Kidney epithelial cell (primary cell): Measurements from ENCODE around the gene BMPR1A. TPM values are rescaled to one million over a fixed set of nuclear protein-coding genes. Genes with fewer than 3 reads are reported as not detected.

Source experiments
- DNase-seq: peaks from one replicate; pipeline ENCODE4 v3.0.0-alpha.2; 2010; ENCODE audit warnings: low read depth
- H3K27me3 ChIP-seq: 2 replicates; pipeline ENCODE4 v1.6.0; 2011; ENCODE audit warnings: low read length; ENCODE audit not compliant: control insufficient read depth, insufficient read depth
- H3K36me3 ChIP-seq: 2 replicates; pipeline ENCODE4 v1.5.1; 2011; ENCODE audit warnings: low read length; ENCODE audit not compliant: control insufficient read depth, insufficient read depth
- H3K4me3 ChIP-seq: 2 replicates; pipeline ENCODE4 v1.5.1; 2011; ENCODE audit warnings: low read depth, mild to moderate bottlenecking, control low read depth, low read length
- total RNA-seq: library from RNA; depleted of rRNA; stranded (reverse); fragments of >200 nt; gene quantifications from 2 replicates; pipeline ENCODE4 v1.2.3, GENCODE V29; 2015
- TF ChIP-seq, protein P1 (sequence below): IDR thresholded peaks from 2 replicates; pipeline ENCODE4 v1.5.1; 2011; ENCODE audit warnings: mild to moderate bottlenecking, moderate library complexity, low read length, control low read depth, inconsistent platforms; ENCODE audit not compliant: insufficient read depth, poor library complexity, severe bottlenecking

The BMPR1A gene
- total RNA-seq, 1 donor from 2014 or later = 38.1 TPM

DNA sequence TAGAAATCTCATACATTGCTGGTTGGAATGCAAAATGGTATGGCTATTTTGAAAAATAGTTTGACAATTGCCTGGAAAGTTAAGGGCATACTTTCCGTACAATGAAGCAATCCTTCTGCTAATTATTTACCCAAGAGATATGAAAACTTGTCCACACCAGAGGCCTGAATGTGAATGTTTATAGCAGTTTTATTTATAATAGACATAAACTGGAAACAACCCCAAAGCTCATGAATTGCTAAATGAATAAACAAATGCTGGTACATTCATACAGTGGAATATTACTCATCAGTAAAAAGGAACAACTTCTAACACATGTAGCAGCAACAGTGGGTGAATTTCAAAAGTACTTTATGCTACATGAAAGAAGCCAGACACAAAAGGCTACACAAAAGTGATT lies 158.3 kb downstream of the BMPR1A start:
- Histone ChIP-seq H3K36me3 (no peaks in the 10 kb centered on the region), H3K27me3 (no peaks in the 10 kb centered on the region), H3K4me3 (no peak overlapping the region)
- TF ChIP-seq, protein P1, sequence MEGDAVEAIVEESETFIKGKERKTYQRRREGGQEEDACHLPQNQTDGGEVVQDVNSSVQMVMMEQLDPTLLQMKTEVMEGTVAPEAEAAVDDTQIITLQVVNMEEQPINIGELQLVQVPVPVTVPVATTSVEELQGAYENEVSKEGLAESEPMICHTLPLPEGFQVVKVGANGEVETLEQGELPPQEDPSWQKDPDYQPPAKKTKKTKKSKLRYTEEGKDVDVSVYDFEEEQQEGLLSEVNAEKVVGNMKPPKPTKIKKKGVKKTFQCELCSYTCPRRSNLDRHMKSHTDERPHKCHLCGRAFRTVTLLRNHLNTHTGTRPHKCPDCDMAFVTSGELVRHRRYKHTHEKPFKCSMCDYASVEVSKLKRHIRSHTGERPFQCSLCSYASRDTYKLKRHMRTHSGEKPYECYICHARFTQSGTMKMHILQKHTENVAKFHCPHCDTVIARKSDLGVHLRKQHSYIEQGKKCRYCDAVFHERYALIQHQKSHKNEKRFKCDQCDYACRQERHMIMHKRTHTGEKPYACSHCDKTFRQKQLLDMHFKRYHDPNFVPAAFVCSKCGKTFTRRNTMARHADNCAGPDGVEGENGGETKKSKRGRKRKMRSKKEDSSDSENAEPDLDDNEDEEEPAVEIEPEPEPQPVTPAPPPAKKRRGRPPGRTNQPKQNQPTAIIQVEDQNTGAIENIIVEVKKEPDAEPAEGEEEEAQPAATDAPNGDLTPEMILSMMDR = no peak
- DNase-seq = no peak

DNA sequence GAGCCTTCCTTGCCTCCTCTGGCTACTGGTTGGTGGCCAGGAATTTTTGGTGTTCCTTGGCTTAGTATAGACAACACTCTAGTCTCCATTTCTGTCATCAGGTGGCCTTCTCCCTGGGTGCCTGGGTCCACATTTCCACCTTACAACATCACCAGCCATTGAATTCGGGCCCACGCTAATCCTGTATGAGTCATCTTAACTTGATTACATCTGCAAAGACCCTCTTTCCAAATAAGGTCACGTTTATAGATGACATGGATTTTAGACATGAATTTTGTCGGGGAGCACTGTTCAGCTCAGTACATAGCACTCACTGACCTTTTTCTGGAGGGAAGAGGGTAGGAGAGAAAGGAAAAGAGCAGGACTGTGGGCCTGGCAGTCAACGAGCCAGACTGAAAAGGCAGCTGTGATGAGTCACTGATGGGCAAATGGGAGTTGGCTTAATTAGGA lies 161.6 kb downstream of the BMPR1A start:
- DNase-seq = no peak

GRCh38 chr10:86922553-86922961 lies 166.1 kb downstream of the BMPR1A start:
- no peak for DNase-seq

More for the DNA sequence above, 161.6 kb downstream of the BMPR1A start:
- Histone ChIP-seq H3K27me3 (no peaks in the 10 kb centered on the region), H3K36me3 (no peaks in the 10 kb centered on the region), H3K4me3 (no peak overlapping the region)
- TF ChIP-seq, protein P1 = no peak

GRCh38 chr10:86929468-86930380 lies 173.3 kb downstream of the BMPR1A start:
- Histone ChIP-seq H3K36me3 (no peaks in the 10 kb centered on the region), H3K27me3 (no peaks in the 10 kb centered on the region), H3K4me3 (no peak overlapping the region)
- no peak for DNase-seq
- TF ChIP-seq, protein P1 = no peak

More at GRCh38 chr10:86922553-86922961, 166.1 kb downstream of the BMPR1A start:
- TF ChIP-seq, protein P1 = no peak
- Histone ChIP-seq H3K36me3 (no peaks in the 10 kb centered on the region), H3K27me3 (no peaks in the 10 kb centered on the region), H3K4me3 (no peak overlapping the region)

DNA sequence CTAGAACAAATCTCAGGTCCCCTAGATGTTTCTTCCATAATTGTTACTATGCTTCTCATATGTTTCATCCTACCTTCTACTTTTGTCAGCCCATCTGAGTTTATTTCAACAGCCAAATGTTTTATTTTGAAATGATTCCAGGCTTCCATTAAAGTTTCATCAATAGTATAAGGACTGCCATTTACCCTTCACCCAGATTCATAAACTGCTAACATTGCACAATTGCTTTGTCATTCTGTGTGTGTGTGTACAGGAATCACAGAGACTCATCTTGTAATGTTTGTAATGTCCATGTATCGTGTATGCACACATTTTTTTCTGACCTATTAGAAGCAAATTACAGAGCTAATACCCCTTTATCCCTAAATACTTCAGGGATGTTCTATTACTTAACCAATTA lies 175.5 kb downstream of the BMPR1A start:
- no peak for DNase-seq
- TF ChIP-seq, protein P1 = no peak
- no peaks in the 10 kb centered on the region for H3K27me3 ChIP-seq
- no peaks in the 10 kb centered on the region for H3K36me3 ChIP-seq
- H3K4me3 ChIP-seq = no peak overlapping the region
